GM12878 (cell line): ENCODE data around the gene HOXB6. TPM values are rescaled to one million over a fixed set of nuclear protein-coding genes. Genes with fewer than 3 reads are reported as not detected.

ENCODE experiments used
- ATAC-seq: fragments of 200-7000 bp; cut with Tn5 transposase; 3 replicates; pipeline ENCODE4 v1.9.1; 2020; ENCODE audit warnings: mild to moderate bottlenecking, moderate library complexity
- BruUV-seq: library from RNA; stranded (reverse); fragments of 400-500 nt; replicated peaks from 2 replicates; lab custom pipeline; 2021; lab: Mats Ljungman, UMichigan
- CTCF ChIA-PET: fragments of 300-600 bp; sonication (Branson Sonifier 250); formaldehyde crosslinking; extraction: SDS; loops from one replicate; lab custom pipeline; 2021; ENCODE audit warnings: inconsistent platforms; lab: Yijun Ruan, JAX
- POLR2A ChIA-PET: fragments of 350-600 bp; formaldehyde crosslinking; extraction: SDS; loops from one replicate; lab custom pipeline; 2021; ENCODE audit warnings: inconsistent platforms; lab: Charles Lee
- RAD21 ChIA-PET: fragments of 300-600 bp; sonication (Branson Sonifier 250); formaldehyde crosslinking; loops from one replicate; lab custom pipeline; 2023; ENCODE audit warnings: antibody characterized with exemption; ENCODE audit not compliant: unreplicated experiment; lab: Charles Lee
- SMC1A ChIA-PET: fragments of 300-600 bp; sonication (Branson Sonifier 250); formaldehyde crosslinking; loops from one replicate; lab custom pipeline; 2023; ENCODE audit not compliant: unreplicated experiment, uncharacterized antibody; lab: Charles Lee
- DNase-seq: peaks from one replicate; pipeline ENCODE4 v3.0.0-alpha.2; 2011; ENCODE audit warnings: low read depth, low spot score
- FAIRE-seq: peaks from 3 replicates; lab custom pipeline; 2011; peaks lifted over from hg19 to GRCh38; lab: Jason Lieb, UNC
- H2AFZ ChIP-seq: 2 replicates; pipeline ENCODE4 v1.6.0; 2011; ENCODE audit warnings: low read depth, low read length, control low read depth; ENCODE audit not compliant: control insufficient read depth
- H3K27ac ChIP-seq: 2 replicates; pipeline ENCODE4 v1.5.1; 2011; ENCODE audit warnings: control low read depth; ENCODE audit not compliant: control insufficient read depth, insufficient read depth
- H3K27me3 ChIP-seq, 2 experiments: replicated peaks in 1 of 2; 2 replicates each; pipeline versions ENCODE4 v1.6.0 to v1.6.1; 2011; ENCODE audit warnings: low read length in 1 of 2; ENCODE audit not compliant: control insufficient read depth in 2 of 2, insufficient read depth in 2 of 2
- H3K36me3 ChIP-seq, 2 experiments: 2 replicates each; pipeline ENCODE4 v1.5.1; 2011; ENCODE audit warnings: low read length in 1 of 2; ENCODE audit not compliant: control insufficient read depth in 2 of 2, insufficient read depth in 2 of 2
- H3K4me1 ChIP-seq: 2 replicates; pipeline ENCODE4 v1.6.1; 2011; ENCODE audit warnings: mild to moderate bottlenecking, low read length, moderate library complexity, mixed read lengths; ENCODE audit not compliant: control insufficient read depth, insufficient read depth
- H3K4me2 ChIP-seq: 2 replicates; pipeline ENCODE4 v1.6.0; 2011; ENCODE audit warnings: control low read depth; ENCODE audit not compliant: control insufficient read depth, insufficient read depth
- H3K4me3 ChIP-seq: fragments of 200-600 bp; sonication (generic); 2 replicates; pipeline ENCODE4 v1.5.1; 2016
- H3K79me2 ChIP-seq: 2 replicates; pipeline ENCODE4 v1.6.0; 2011; ENCODE audit warnings: low read length; ENCODE audit not compliant: control insufficient read depth, insufficient read depth
- H3K9ac ChIP-seq: 2 replicates; pipeline ENCODE4 v1.8.0; 2011; ENCODE audit warnings: low read length, control low read depth, mixed read lengths; ENCODE audit not compliant: control insufficient read depth, insufficient read depth
- H3K9me3 ChIP-seq: replicated peaks from 3 replicates; pipeline ENCODE4 v1.5.1; 2011; ENCODE audit warnings: mild to moderate bottlenecking, low read length; ENCODE audit not compliant: control insufficient read depth, insufficient read depth
- H4K20me1 ChIP-seq: 2 replicates; pipeline ENCODE4 v1.6.0; 2011; ENCODE audit not compliant: control insufficient read depth, insufficient read depth
- ASH2L ChIP-seq: fragments of 300-600, 200-600 bp; sonication (generic); IDR thresholded peaks from 2 replicates; pipeline ENCODE4 v1.6.1; 2017; ENCODE audit warnings: low read depth, mild to moderate bottlenecking, borderline replicate concordance
- ATF7 ChIP-seq: fragments of 450-650 bp; IDR thresholded peaks from 2 replicates; pipeline ENCODE4 v1.6.1; 2016; ENCODE audit warnings: low read depth, mild to moderate bottlenecking
- ESRRA ChIP-seq: IDR thresholded peaks from 2 replicates; pipeline ENCODE4 v1.6.1; 2012; ENCODE audit warnings: mild to moderate bottlenecking, low read length, improper control_type of control experiment
- IKZF1 ChIP-seq: fragments of 450-650 bp; conservative IDR thresholded peaks from 2 replicates; pipeline ENCODE4 v1.6.1; 2017; ENCODE audit warnings: antibody characterized with exemption, mild to moderate bottlenecking
- IKZF2 ChIP-seq, 2 experiments: fragments of 450-650 bp; IDR thresholded peaks; 2 replicates each; pipeline ENCODE4 v1.6.1; 2017; ENCODE audit warnings: mild to moderate bottlenecking in 2 of 2, moderate library complexity in 2 of 2
- LARP7 ChIP-seq: fragments of 450-650 bp; IDR thresholded peaks from 2 replicates; pipeline ENCODE4 v1.6.1; 2017; ENCODE audit warnings: mild to moderate bottlenecking
- NBN ChIP-seq: fragments of 450-650 bp; IDR thresholded peaks from 2 replicates; pipeline ENCODE4 v1.6.1; 2016
- NR2C2 ChIP-seq: IDR thresholded peaks from 2 replicates; pipeline ENCODE4 v1.6.1; 2011; ENCODE audit warnings: borderline replicate concordance, low read depth; ENCODE audit not compliant: control insufficient read depth, insufficient read length
- NRF1 ChIP-seq: conservative IDR thresholded peaks from 2 replicates; pipeline ENCODE4 v1.6.1; 2011; ENCODE audit warnings: mild to moderate bottlenecking, low read depth, low read length, improper control_type of control experiment
- TAF1 ChIP-seq: IDR thresholded peaks from 2 replicates; pipeline ENCODE4 v1.6.1; 2011; ENCODE audit warnings: mild to moderate bottlenecking, low read depth, low read length, borderline replicate concordance
- YBX1 ChIP-seq: fragments of 450-650 bp; IDR thresholded peaks from 2 replicates; pipeline ENCODE4 v1.6.1; 2016; ENCODE audit warnings: antibody characterized with exemption
- YY1 ChIP-seq: IDR thresholded peaks from 2 replicates; pipeline ENCODE4 v1.6.1; 2011; ENCODE audit warnings: low read depth, mild to moderate bottlenecking, low read length
- ZZZ3 ChIP-seq: IDR thresholded peaks from 2 replicates; pipeline ENCODE4 v1.6.1; 2011; ENCODE audit warnings: low read depth; ENCODE audit not compliant: control insufficient read depth, insufficient read length
- WGBS: methylation state at CpG from one replicate; pipeline ENCODE4 v1.1.6; 2016; ENCODE audit warnings: low lambda C conversion rate; ENCODE audit not compliant: insufficient replicate concordance, insufficient coverage; ENCODE audit errors: missing lambda C conversion rate; 5-methylcytosine and 5-hydroxymethylcytosine counted together
- in situ Hi-C: fragments of 300-500 bp; cut with MboI; formaldehyde crosslinking; loops from 9 replicates; pipeline ENCODE4 v1.14.3; 2018; ENCODE audit warnings: mixed read lengths
- intact Hi-C: fragments of 100-400 bp; cut with micrococcal nuclease; formaldehyde crosslinking; loops from one replicate; pipeline ENCODE4 v1.14.2; 2022; ENCODE audit not compliant: unreplicated experiment
- polyA plus RNA-seq, 11 experiments: library from polyadenylated mRNA; depleted of rRNA in 4 of 11; unstranded in 6 of 11; stranded (reverse) in 5 of 11; fragments of >200 nt; fragmentation: Nextera tagmentation in 4 of 11; fragmentation: Illumina TruSeq in 1 of 11; extraction: Ambion mirVana in 4 of 11; extraction: Trizol in 1 of 11; gene quantifications; 1 replicate in 1 of 11; 2 replicates in 10 of 11; pipeline versions ENCODE4 v1.2.1 to v1.2.3, GENCODE V29; 2011 to 2016; ENCODE audit warnings: inconsistent platforms in 2 of 11, missing spikeins in 2 of 11, low read depth in 1 of 11
- total RNA-seq, 4 experiments: library from RNA; depleted of rRNA in 3 of 4; stranded (reverse); fragments of >200 nt in 3 of 4; fragmentation: Illumina TruSeq in 1 of 4; extraction: Trizol in 1 of 4; gene quantifications; 2 replicates each; pipeline versions ENCODE4 v1.2.1 to v1.2.3, GENCODE V29; 2013 to 2021
- TF ChIP-seq, protein P1 (sequence below): IDR thresholded peaks from 2 replicates; pipeline ENCODE4 v1.6.1; 2011; ENCODE audit warnings: low read depth, low read length, improper control_type of control experiment, borderline replicate concordance

The HOXB6 gene
- total and polyA plus RNA-seq, 10 of the 15 experiments (the other 5 are each of a cell fraction or from before 2014, with no cell fraction given): 0.04 to 0.51 (median 0.09) TPM; not detected in 2

DNA sequence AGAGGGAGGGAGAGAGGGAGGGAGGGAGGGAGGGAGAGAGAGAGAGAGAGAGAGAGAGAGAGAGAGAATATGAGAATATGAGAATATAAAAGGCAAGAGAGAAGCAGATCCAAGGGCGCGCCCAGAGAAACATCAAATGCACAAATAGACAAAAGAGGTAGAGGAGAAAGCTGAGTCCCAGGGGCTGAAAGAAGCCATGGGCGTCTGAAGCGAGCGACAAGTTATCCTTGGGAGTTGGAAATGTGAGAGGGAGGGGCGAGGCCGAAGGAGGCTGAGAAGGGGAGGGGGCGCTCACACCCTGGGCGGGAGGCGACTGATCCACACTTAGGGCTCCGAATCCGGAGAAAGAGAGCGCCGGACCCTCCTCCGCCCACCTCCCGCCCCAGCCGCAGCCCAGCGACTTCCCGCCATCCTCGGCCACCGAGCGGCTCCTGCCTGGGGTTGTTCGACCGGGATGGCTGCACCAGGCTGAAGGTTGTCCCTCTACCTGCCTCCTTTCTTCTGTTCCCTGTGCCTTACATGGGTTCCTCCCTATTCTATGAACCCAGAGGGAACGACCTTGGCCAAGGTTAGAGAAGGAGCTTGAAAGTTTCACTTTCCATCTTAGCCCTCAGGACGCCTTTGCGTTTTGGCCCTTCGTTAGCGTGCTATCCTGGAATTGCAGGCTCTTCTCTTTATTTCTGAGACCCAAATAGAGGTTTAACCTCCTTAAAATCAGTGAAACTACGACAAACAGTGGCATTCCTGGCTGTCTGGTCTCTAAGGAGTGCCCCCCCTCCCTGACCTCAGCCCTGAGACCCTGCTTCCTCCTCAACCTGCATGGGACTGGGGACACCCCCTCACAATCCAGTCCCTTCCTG is 42.5 kb upstream of the HOXB6 start:
- peak overlapping the region; percentile 63 for H3K27ac ChIP-seq
- RAD21 ChIA-PET: interaction anchor here (0.7 to 1.2 kb wide), 3 partner anchors 11 to 536 kb away, joined by 3 to 5 read pairs (median 3); partner anchors contain the start of gene HOXB9
- 1% methylated on average over 17 of the region's 30 CpGs for WGBS
- CTCF ChIA-PET: interaction anchor here (0.9 to 1.8 kb wide), 5 partner anchors 11 to 232 kb away, joined by 3 to 10 read pairs (median 4); no protein-coding TSS in a partner anchor
- H3K79me2 ChIP-seq: no peaks in the 10 kb centered on the region
- H3K4me3 ChIP-seq: peak overlapping the region; percentile 70
- H3K4me1 ChIP-seq: peaks cover 7% of the 10 kb centered on the region
- no peaks in the 10 kb centered on the region for H4K20me1 ChIP-seq
- H3K36me3 ChIP-seq: no peaks in the 10 kb centered on the region
- no peaks in the 10 kb centered on the region for H3K9me3 ChIP-seq
- no TSS peak for BruUV-seq
- SMC1A ChIA-PET: interaction anchor here (0.8 kb wide), 2 partner anchors 10 to 15 kb away, joined by 3 read pairs; no protein-coding TSS in a partner anchor
- FAIRE-seq: peak; percentile 80
- TF ChIP-seq ATF7 (no peak), IKZF2 (IDR thresholded peaks at IDR 0.05) (peak; percentile 17 to 35; a peak in 2 of 4 replicates), LARP7 (no peak), ASH2L (no peak), TAF1 (no peak), NBN (0 out of 2 replicates have a peak, but pooled peaks have one; percentile 7), ESRRA (peak; percentile 92; the same call in 1 of the 2 replicates), ZZZ3 (peak; percentile 42), NR2C2 (no peak), IKZF1 (peak; percentile 29; the same call in 1 of the 2 replicates), NRF1 (no peak), YBX1 (no peak), YY1 (no peak)
- TF ChIP-seq, protein P1, sequence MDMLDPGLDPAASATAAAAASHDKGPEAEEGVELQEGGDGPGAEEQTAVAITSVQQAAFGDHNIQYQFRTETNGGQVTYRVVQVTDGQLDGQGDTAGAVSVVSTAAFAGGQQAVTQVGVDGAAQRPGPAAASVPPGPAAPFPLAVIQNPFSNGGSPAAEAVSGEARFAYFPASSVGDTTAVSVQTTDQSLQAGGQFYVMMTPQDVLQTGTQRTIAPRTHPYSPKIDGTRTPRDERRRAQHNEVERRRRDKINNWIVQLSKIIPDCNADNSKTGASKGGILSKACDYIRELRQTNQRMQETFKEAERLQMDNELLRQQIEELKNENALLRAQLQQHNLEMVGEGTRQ: no peak
- POLR2A ChIA-PET: interaction anchor here (0.7 kb wide), 1 partner anchor 28 kb away, joined by 3 read pairs; no protein-coding TSS in a partner anchor
- peaks cover 3 to 7% of the 10 kb centered on the region in 2 experiments for H3K27me3 ChIP-seq
- intact Hi-C loops (no loop called here), in situ Hi-C loops (no loop called here)
- peak overlapping the region; percentile 94 for H3K4me2 ChIP-seq
- H3K9ac ChIP-seq: peak overlapping the region; percentile 75
- DNase-seq: no peak
- ATAC-seq: peak; percentile 55
- H2AFZ ChIP-seq: peak overlapping the region; percentile 92
